IMR-90 (cell line): Measurements from ENCODE around the gene KLRC3. TPM values are rescaled to one million over a fixed set of nuclear protein-coding genes. Genes with fewer than 3 reads are reported as not detected.
"Not testable (repeated sequence)": the region's sequence is repeated elsewhere in the genome, so short reads cannot be mapped to it uniquely, and the experiment has no call there.

Experiments
- ATAC-seq: fragments of 200-7000 bp; cut with Tn5 transposase; 2 replicates; pipeline ENCODE4 v1.9.1; 2020; ENCODE audit warnings: low read depth, mild to moderate bottlenecking, moderate library complexity
- BruUV-seq: library from RNA; stranded (reverse); fragments of 400-500 nt; replicated peaks from 2 replicates; lab custom pipeline; 2021; lab: Mats Ljungman, UMichigan
- CTCF ChIA-PET: fragments of 300-600 bp; formaldehyde crosslinking; extraction: SDS; loops from one replicate; lab custom pipeline; 2021; ENCODE audit warnings: antibody characterized with exemption; lab: Yijun Ruan, JAX
- POLR2A ChIA-PET: fragments of 300-600 bp; sonication (Branson Sonifier 250); formaldehyde crosslinking; loops from one replicate; lab custom pipeline; 2022; ENCODE audit warnings: antibody characterized with exemption; ENCODE audit not compliant: unreplicated experiment; lab: Charles Lee
- DNase-seq: peaks from one replicate; pipeline ENCODE4 v3.0.0; 2013
- H2AFZ ChIP-seq: replicated peaks from 2 replicates; pipeline ENCODE3; 2013; ENCODE audit warnings: low read length, mild to moderate bottlenecking; ENCODE audit not compliant: poor library complexity
- H2AK5ac ChIP-seq: 2 replicates; pipeline ENCODE4 v1.6.1; 2013; ENCODE audit warnings: low read depth, low read length, inconsistent platforms
- H2AK9ac ChIP-seq: replicated peaks from 2 replicates; pipeline ENCODE3; 2013; ENCODE audit warnings: mild to moderate bottlenecking, low read depth, low read length, moderate library complexity; ENCODE audit not compliant: poor library complexity
- H2BK120ac ChIP-seq: 2 replicates; pipeline ENCODE4 v1.6.1; 2013; ENCODE audit warnings: low read depth, low read length, inconsistent platforms
- H2BK15ac ChIP-seq: 3 replicates; pipeline ENCODE4 v1.6.1; 2013; ENCODE audit warnings: low read depth, low read length, inconsistent platforms
- H2BK20ac ChIP-seq: 2 replicates; pipeline ENCODE4 v1.6.1; 2013; ENCODE audit warnings: low read depth, mild to moderate bottlenecking, inconsistent platforms, low read length, moderate library complexity
- H2BK5ac ChIP-seq: 2 replicates; pipeline ENCODE4 v1.6.1; 2013; ENCODE audit warnings: mild to moderate bottlenecking, low read depth, low read length, inconsistent platforms; ENCODE audit not compliant: poor library complexity, severe bottlenecking
- H3K14ac ChIP-seq: replicated peaks from 2 replicates; pipeline ENCODE4 v1.6.1; 2013; ENCODE audit warnings: low read depth, low read length, inconsistent platforms
- H3K18ac ChIP-seq: 2 replicates; pipeline ENCODE4 v1.6.1; 2013; ENCODE audit warnings: low read depth, low read length, control low read depth
- H3K23ac ChIP-seq: 2 replicates; pipeline ENCODE4 v1.6.1; 2013; ENCODE audit warnings: low read depth, low read length, inconsistent platforms
- H3K27ac ChIP-seq: 2 replicates; pipeline ENCODE4 v1.5.1; 2013; ENCODE audit warnings: mild to moderate bottlenecking, control low read depth, low read length; ENCODE audit not compliant: insufficient read depth
- H3K27me3 ChIP-seq: 2 replicates; pipeline ENCODE4 v1.6.1; 2013; ENCODE audit warnings: low read length; ENCODE audit not compliant: control insufficient read depth, insufficient read depth
- H3K36me3 ChIP-seq: 2 replicates; pipeline ENCODE4 v1.6.1; 2013; ENCODE audit warnings: low read length, mixed read lengths; ENCODE audit not compliant: control insufficient read depth, insufficient read depth
- H3K4ac ChIP-seq: 2 replicates; pipeline ENCODE4 v1.6.1; 2013; ENCODE audit warnings: low read depth, low read length, inconsistent platforms
- H3K4me1 ChIP-seq: 2 replicates; pipeline ENCODE4 v1.6.1; 2013; ENCODE audit warnings: low read length, mixed read lengths; ENCODE audit not compliant: control insufficient read depth, insufficient read depth
- H3K4me2 ChIP-seq: 2 replicates; pipeline ENCODE4 v1.6.1; 2013; ENCODE audit warnings: low read depth, mild to moderate bottlenecking, control low read depth, low read length, moderate library complexity
- H3K4me3 ChIP-seq: 2 replicates; pipeline ENCODE4 v1.5.1; 2013; ENCODE audit warnings: low read depth, mild to moderate bottlenecking, control low read depth, low read length, moderate library complexity; ENCODE audit not compliant: insufficient read depth
- H3K56ac ChIP-seq: 2 replicates; pipeline ENCODE4 v1.6.1; 2013; ENCODE audit warnings: low read length, inconsistent platforms; ENCODE audit not compliant: insufficient read depth; ENCODE audit errors: extremely low read depth
- H3K79me1 ChIP-seq, 2 experiments: 2 replicates each; pipeline ENCODE4 v1.6.1; 2013; ENCODE audit warnings: low read length in 2 of 2, inconsistent platforms in 1 of 2, low read depth in 1 of 2
- H3K9ac ChIP-seq: 2 replicates; pipeline ENCODE4 v1.6.1; 2013; ENCODE audit warnings: low read depth, low read length, control low read depth
- H3K9me1 ChIP-seq: 2 replicates; pipeline ENCODE4 v1.6.1; 2013; ENCODE audit warnings: low read length, inconsistent platforms; ENCODE audit not compliant: insufficient read depth
- H3K9me3 ChIP-seq: 2 replicates; pipeline ENCODE4 v1.6.1; 2013; ENCODE audit warnings: low read length; ENCODE audit not compliant: control insufficient read depth, insufficient read depth
- H4K20me1 ChIP-seq: 2 replicates; pipeline ENCODE4 v1.6.1; 2013; ENCODE audit warnings: low read length, inconsistent platforms; ENCODE audit not compliant: insufficient read depth
- H4K5ac ChIP-seq: 2 replicates; pipeline ENCODE4 v1.6.1; 2013; ENCODE audit warnings: mild to moderate bottlenecking, low read depth, low read length, control low read depth
- H4K8ac ChIP-seq, 2 experiments: 2 replicates each; pipeline ENCODE4 v1.6.1; 2013; ENCODE audit warnings: low read depth in 2 of 2, low read length in 2 of 2, control low read depth in 1 of 2, inconsistent platforms in 1 of 2
- H4K91ac ChIP-seq: 2 replicates; pipeline ENCODE4 v1.6.1; 2013; ENCODE audit warnings: low read depth, low read length, inconsistent platforms; ENCODE audit not compliant: insufficient read depth
- WGBS, 2 experiments: methylation state at CpG; one replicate each; pipeline versions ENCODE4 v1.1.5 to v1.1.7; 2013; ENCODE audit warnings: missing lambda C conversion rate in 2 of 2; ENCODE audit not compliant: insufficient read length in 1 of 2; ENCODE audit errors: extremely low coverage in 2 of 2; 5-methylcytosine and 5-hydroxymethylcytosine counted together
- dilution Hi-C: fragments of 300-500 bp; cut with HindIII; formaldehyde crosslinking; loops from one replicate; pipeline ENCODE4 v1.14.3; 2018; ENCODE audit warnings: low sequenced_read_pairs; ENCODE audit not compliant: unreplicated experiment
- in situ Hi-C: fragments of 300-500 bp; cut with MboI; formaldehyde crosslinking; loops from 3 replicates; pipeline ENCODE4 v1.14.3; 2019; ENCODE audit warnings: low sequenced_read_pairs, inconsistent platforms, mixed read lengths
- intact Hi-C: fragments of 100-400 bp; cut with micrococcal nuclease; formaldehyde crosslinking; loops from 2 replicates; pipeline ENCODE4 v1.10.0; 2022
- polyA plus RNA-seq, 3 experiments: library from polyadenylated mRNA; depleted of rRNA; stranded (reverse); fragments of >200 nt; gene quantifications; 2 replicates each; pipeline ENCODE4 v1.2.3, GENCODE V29; 2012; ENCODE audit warnings: low replicate concordance in 1 of 3
- total RNA-seq: library from RNA; depleted of rRNA; stranded (reverse); fragments of >200 nt; gene quantifications from 2 replicates; pipeline ENCODE4 v1.2.3, GENCODE V29; 2012

Gene KLRC3
- total and polyA plus RNA-seq, 2 of the 4 experiments (the other 2 are of a cell fraction) = not detected

DNA sequence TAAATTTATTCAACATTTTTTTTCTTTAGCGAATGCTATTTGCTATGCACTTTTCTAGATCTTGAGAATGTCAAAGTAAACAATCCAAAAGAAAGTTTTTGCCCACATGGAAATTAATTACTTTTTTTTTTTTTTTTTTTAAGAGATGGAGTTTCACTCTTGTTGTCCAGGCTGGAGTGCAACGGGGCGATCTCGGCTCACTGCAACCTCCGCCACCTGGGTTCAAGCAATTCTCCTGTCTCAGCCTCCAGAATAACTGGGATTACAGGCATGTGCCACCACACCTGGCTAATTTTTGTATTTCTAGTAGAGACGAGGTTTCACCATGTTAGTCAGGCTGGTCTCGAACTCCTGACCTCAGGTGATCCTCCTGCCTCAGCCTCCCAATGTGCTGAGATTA, 29.4 kb downstream of the KLRC3 start:
- H3K4me3 ChIP-seq, H3K9ac ChIP-seq, H3K27ac ChIP-seq, dilution Hi-C loops, H3K4ac ChIP-seq, H3K14ac ChIP-seq, H3K56ac ChIP-seq, POLR2A ChIA-PET, H2BK5ac ChIP-seq, ATAC-seq, H3K18ac ChIP-seq, H4K5ac ChIP-seq, H3K4me1 ChIP-seq, H4K20me1 ChIP-seq, H2BK20ac ChIP-seq, DNase-seq, intact Hi-C loops, H4K91ac ChIP-seq, H3K23ac ChIP-seq, H3K36me3 ChIP-seq, H2AK9ac ChIP-seq, CTCF ChIA-PET, H3K27me3 ChIP-seq, H2BK15ac ChIP-seq, H3K79me1 ChIP-seq, H2BK120ac ChIP-seq, H3K4me2 ChIP-seq, H3K9me3 ChIP-seq, H2AK5ac ChIP-seq, BruUV-seq, in situ Hi-C loops, H3K9me1 ChIP-seq, H2AFZ ChIP-seq, H4K8ac ChIP-seq: not testable (repeated sequence)
- no CpG with 5 or more reads among the region's 7 CpGs for WGBS, 2 experiments
